HepG2 (cell line): ENCODE data around the gene TBC1D10B. TPM values are rescaled to one million over a fixed set of nuclear protein-coding genes. Genes with fewer than 3 reads are reported as not detected.
A peak's percentile ranks its signal among the peaks of the same experiment; 100 is the strongest.

ENCODE experiments used
- CCDC6 ChIP-seq: sonication (generic); formaldehyde crosslinking; IDR thresholded peaks from 2 replicates; pipeline ENCODE4 v1.8.1; 2022; ENCODE audit warnings: mild to moderate bottlenecking, missing genetic modification reagents, moderate library complexity
- ELF4 ChIP-seq: sonication (generic); formaldehyde crosslinking; IDR thresholded peaks from 2 replicates; pipeline ENCODE4 v1.5.0; 2020; ENCODE audit warnings: missing genetic modification reagents, mild to moderate bottlenecking, moderate library complexity, borderline replicate concordance
- ERF ChIP-seq: IDR thresholded peaks from 2 replicates; pipeline ENCODE4 v1.6.1; 2018; ENCODE audit warnings: missing biosample characterization, missing genetic modification reagents
- FOXC1 ChIP-seq: sonication (generic); formaldehyde crosslinking; IDR thresholded peaks from 2 replicates; pipeline ENCODE4 v1.8.0; 2022; ENCODE audit warnings: mild to moderate bottlenecking, missing genetic modification reagents, borderline replicate concordance
- IRF2 ChIP-seq: IDR thresholded peaks from 2 replicates; pipeline ENCODE4 v1.6.1; 2018; ENCODE audit warnings: missing genetic modification reagents, missing compliant biosample characterization
- MED1 ChIP-seq: sonication (generic); formaldehyde crosslinking; IDR thresholded peaks from 2 replicates; pipeline ENCODE4 v1.4.0; 2020; ENCODE audit warnings: missing genetic modification reagents
- NONO ChIP-seq, 2 experiments: fragments of 450-650 bp in 1 of 2; sonication (generic) in 1 of 2; formaldehyde crosslinking in 1 of 2; IDR thresholded peaks in 1 of 2; conservative IDR thresholded peaks in 1 of 2; 2 replicates each; pipeline versions ENCODE4 v1.6.1 to v1.8.0; 2017 to 2022; ENCODE audit warnings: mild to moderate bottlenecking in 1 of 2, missing genetic modification reagents in 1 of 2, moderate library complexity in 1 of 2
- NR2C2 ChIP-seq: sonication (generic); formaldehyde crosslinking; IDR thresholded peaks from 2 replicates; pipeline ENCODE4 v1.4.0; 2020; ENCODE audit warnings: missing genetic modification reagents, mild to moderate bottlenecking, moderate library complexity, borderline replicate concordance
- POLR2A ChIP-seq, 2 experiments: IDR thresholded peaks; 2 replicates each; pipeline ENCODE4 v1.6.1; 2011; ENCODE audit warnings: low read depth in 2 of 2, low read length in 2 of 2, mild to moderate bottlenecking in 1 of 2, moderate library complexity in 1 of 2; ENCODE audit not compliant: insufficient read depth in 1 of 2
- RARG ChIP-seq: sonication (generic); formaldehyde crosslinking; IDR thresholded peaks from 2 replicates; pipeline ENCODE4 v1.4.0; 2020; ENCODE audit warnings: low read depth, mild to moderate bottlenecking, missing genetic modification reagents
- RFXAP ChIP-seq: sonication (generic); formaldehyde crosslinking; IDR thresholded peaks from 2 replicates; pipeline ENCODE4 v1.4.0; 2020; ENCODE audit warnings: missing genetic modification reagents, borderline replicate concordance
- SAP130 ChIP-seq: IDR thresholded peaks from 2 replicates; pipeline ENCODE4 v1.6.1; 2016; ENCODE audit warnings: low read depth
- SIN3A ChIP-seq: IDR thresholded peaks from 2 replicates; pipeline ENCODE4 v1.6.1; 2011; ENCODE audit warnings: low read depth, mild to moderate bottlenecking, control low read depth, low read length, borderline replicate concordance
- SOX13 ChIP-seq, 3 experiments: fragments of 450-650 bp in 1 of 3; sonication (generic) in 1 of 3; formaldehyde crosslinking in 1 of 3; IDR thresholded peaks in 2 of 3; conservative IDR thresholded peaks in 1 of 3; 2 replicates each; pipeline versions ENCODE4 v1.5.0 to v1.6.1; 2016 to 2020; ENCODE audit warnings: antibody characterized with exemption in 1 of 3, mild to moderate bottlenecking in 1 of 3, missing compliant biosample characterization in 1 of 3, missing genetic modification reagents in 1 of 3, moderate library complexity in 1 of 3
- STAT5B ChIP-seq: sonication (generic); formaldehyde crosslinking; IDR thresholded peaks from 2 replicates; pipeline ENCODE4 v1.4.0; 2020; ENCODE audit warnings: missing genetic modification reagents
- TFDP2 ChIP-seq: sonication (generic); formaldehyde crosslinking; IDR thresholded peaks from 2 replicates; pipeline ENCODE4 v1.4.0; 2020; ENCODE audit warnings: missing genetic modification reagents
- ZBTB7B ChIP-seq: sonication (generic); formaldehyde crosslinking; IDR thresholded peaks from 2 replicates; pipeline ENCODE4 v1.4.0; 2020; ENCODE audit warnings: missing genetic modification reagents
- ZNF274 ChIP-seq: sonication (generic); formaldehyde crosslinking; IDR thresholded peaks from 2 replicates; pipeline ENCODE4 v1.5.1; 2020; ENCODE audit warnings: mild to moderate bottlenecking, missing genetic modification reagents
- ZNF510 ChIP-seq: sonication (generic); formaldehyde crosslinking; IDR thresholded peaks from 2 replicates; pipeline ENCODE4 v1.4.0; 2020; ENCODE audit warnings: low read depth, mild to moderate bottlenecking, missing genetic modification reagents
- ZNF546 ChIP-seq: sonication (generic); formaldehyde crosslinking; conservative IDR thresholded peaks from 2 replicates; pipeline ENCODE4 v1.8.1; 2023; ENCODE audit warnings: mild to moderate bottlenecking, missing genetic modification reagents
- ZNF558 ChIP-seq: sonication (generic); formaldehyde crosslinking; IDR thresholded peaks from 2 replicates; pipeline ENCODE4 v1.9.0; 2022; ENCODE audit warnings: mild to moderate bottlenecking, missing genetic modification reagents, borderline replicate concordance
- ZNF749 ChIP-seq: sonication (generic); formaldehyde crosslinking; IDR thresholded peaks from 2 replicates; pipeline ENCODE4 v1.8.0; 2022; ENCODE audit warnings: mild to moderate bottlenecking, missing genetic modification reagents, moderate library complexity, borderline replicate concordance
- polyA plus RNA-seq, 8 experiments: library from polyadenylated mRNA; depleted of rRNA in 3 of 8; stranded (reverse) in 7 of 8; unstranded in 1 of 8; fragments of >200 nt; fragmentation: Illumina TruSeq in 4 of 8; extraction: Trizol in 4 of 8; gene quantifications; 2 replicates each; pipeline versions ENCODE4 v1.2.1 to v1.2.3, GENCODE V29; 2011 to 2016; ENCODE audit warnings: low read depth in 4 of 8, missing spikeins in 1 of 8, mixed read lengths in 1 of 8; ENCODE audit not compliant: insufficient read depth in 1 of 8
- total RNA-seq, 5 experiments: library from RNA; depleted of rRNA; stranded (reverse); fragments of >200 nt; fragmentation: Illumina TruSeq; extraction: Trizol; gene quantifications; 2 replicates each; pipeline ENCODE4 v1.2.3, GENCODE V29; 2016; ENCODE audit warnings: low read depth in 1 of 5
- TF ChIP-seq, protein P1 (sequence below): sonication (generic); formaldehyde crosslinking; IDR thresholded peaks from 2 replicates; pipeline ENCODE4 v1.4.0; 2020; ENCODE audit warnings: missing genetic modification reagents, borderline replicate concordance
- TF ChIP-seq, protein P2 (sequence below): sonication (generic); formaldehyde crosslinking; IDR thresholded peaks from 2 replicates; pipeline ENCODE4 v1.4.0; 2020; ENCODE audit warnings: missing genetic modification reagents

Gene TBC1D10B
- total and polyA plus RNA-seq, 2 of the 13 experiments (the other 11 are each of a cell fraction or from before 2014, with no cell fraction given), result 15.7 to 24.8 TPM

- TF ChIP-seq, protein P1, sequence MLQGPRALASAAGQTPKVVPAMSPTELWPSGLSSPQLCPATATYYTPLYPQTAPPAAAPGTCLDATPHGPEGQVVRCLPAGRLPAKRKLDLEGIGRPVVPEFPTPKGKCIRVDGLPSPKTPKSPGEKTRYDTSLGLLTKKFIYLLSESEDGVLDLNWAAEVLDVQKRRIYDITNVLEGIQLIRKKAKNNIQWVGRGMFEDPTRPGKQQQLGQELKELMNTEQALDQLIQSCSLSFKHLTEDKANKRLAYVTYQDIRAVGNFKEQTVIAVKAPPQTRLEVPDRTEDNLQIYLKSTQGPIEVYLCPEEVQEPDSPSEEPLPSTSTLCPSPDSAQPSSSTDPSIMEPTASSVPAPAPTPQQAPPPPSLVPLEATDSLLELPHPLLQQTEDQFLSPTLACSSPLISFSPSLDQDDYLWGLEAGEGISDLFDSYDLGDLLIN (CRISPR knock-in tag), result no peak
- TF ChIP-seq RFXAP (CRISPR knock-in tag) (no peak), IRF2 (CRISPR knock-in tag) (peak; percentile 77), SAP130 (CRISPR knock-in tag) (peak; percentile 92), ZNF274 (CRISPR knock-in tag) (peak; percentile 31; the same call in 1 of the 2 replicates), SOX13 (IDR thresholded peaks at IDR 0.05) (peak; percentile 74), SOX13 (CRISPR knock-in tag; conservative IDR thresholded peaks at IDR 0.05 in 1 of 2, IDR thresholded peaks at IDR 0.05 in 1 of 2) (peak in 1 of 2 experiments; percentile 96; a peak in 2 of 4 replicates), SIN3A (0 out of 2 replicates have a peak, but pooled peaks have one; percentile 43), ERF (CRISPR knock-in tag) (peak; percentile 92; the same call in 1 of the 2 replicates), TFDP2 (CRISPR knock-in tag) (no peak), NONO (IDR thresholded peaks at IDR 0.05) (no peak), NONO (CRISPR knock-in tag; conservative IDR thresholded peaks at IDR 0.05) (peak; percentile 31; the same call in 1 of the 2 replicates), RARG (CRISPR knock-in tag) (no peak), STAT5B (no peak), ZNF510 (CRISPR knock-in tag) (no peak), ZNF558 (CRISPR knock-in tag) (no peak; the same call in 1 of the 2 replicates), NR2C2 (peak; percentile 51; the same call in 1 of the 2 replicates), CCDC6 (no peak), MED1 (peak; percentile 71), ZNF546 (CRISPR knock-in tag) (no peak), ZBTB7B (0 out of 2 replicates have a peak, but pooled peaks have one; percentile 36), POLR2A (IDR thresholded peaks at IDR 0.05; ENCODE audit: insufficient read depth in 1 of 2, low read depth in 2 of 2, low read length in 2 of 2) (peak; percentile 40 to 71; a peak in 3 of 4 replicates), FOXC1 (CRISPR knock-in tag) (peak; percentile 13), ZNF749 (CRISPR knock-in tag) (no peak), ELF4 (CRISPR knock-in tag) (no peak)
- TF ChIP-seq, protein P2, sequence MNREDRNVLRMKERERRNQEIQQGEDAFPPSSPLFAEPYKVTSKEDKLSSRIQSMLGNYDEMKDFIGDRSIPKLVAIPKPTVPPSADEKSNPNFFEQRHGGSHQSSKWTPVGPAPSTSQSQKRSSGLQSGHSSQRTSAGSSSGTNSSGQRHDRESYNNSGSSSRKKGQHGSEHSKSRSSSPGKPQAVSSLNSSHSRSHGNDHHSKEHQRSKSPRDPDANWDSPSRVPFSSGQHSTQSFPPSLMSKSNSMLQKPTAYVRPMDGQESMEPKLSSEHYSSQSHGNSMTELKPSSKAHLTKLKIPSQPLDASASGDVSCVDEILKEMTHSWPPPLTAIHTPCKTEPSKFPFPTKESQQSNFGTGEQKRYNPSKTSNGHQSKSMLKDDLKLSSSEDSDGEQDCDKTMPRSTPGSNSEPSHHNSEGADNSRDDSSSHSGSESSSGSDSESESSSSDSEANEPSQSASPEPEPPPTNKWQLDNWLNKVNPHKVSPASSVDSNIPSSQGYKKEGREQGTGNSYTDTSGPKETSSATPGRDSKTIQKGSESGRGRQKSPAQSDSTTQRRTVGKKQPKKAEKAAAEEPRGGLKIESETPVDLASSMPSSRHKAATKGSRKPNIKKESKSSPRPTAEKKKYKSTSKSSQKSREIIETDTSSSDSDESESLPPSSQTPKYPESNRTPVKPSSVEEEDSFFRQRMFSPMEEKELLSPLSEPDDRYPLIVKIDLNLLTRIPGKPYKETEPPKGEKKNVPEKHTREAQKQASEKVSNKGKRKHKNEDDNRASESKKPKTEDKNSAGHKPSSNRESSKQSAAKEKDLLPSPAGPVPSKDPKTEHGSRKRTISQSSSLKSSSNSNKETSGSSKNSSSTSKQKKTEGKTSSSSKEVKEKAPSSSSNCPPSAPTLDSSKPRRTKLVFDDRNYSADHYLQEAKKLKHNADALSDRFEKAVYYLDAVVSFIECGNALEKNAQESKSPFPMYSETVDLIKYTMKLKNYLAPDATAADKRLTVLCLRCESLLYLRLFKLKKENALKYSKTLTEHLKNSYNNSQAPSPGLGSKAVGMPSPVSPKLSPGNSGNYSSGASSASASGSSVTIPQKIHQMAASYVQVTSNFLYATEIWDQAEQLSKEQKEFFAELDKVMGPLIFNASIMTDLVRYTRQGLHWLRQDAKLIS (CRISPR knock-in tag), result no peak
Observed at GRCh38 chr16:30401768-30402425, 31.6 kb upstream of the TBC1D10B start (continued).
